Spleen (tissue), 7 donors: ENCODE measurements around the gene PITPNC1.

ENCODE experiments used
- POLR2AphosphoS5 ChIP-seq, 3 donors: sonication (generic); formaldehyde crosslinking; IDR thresholded peaks; one replicate each; pipeline ENCODE4 v1.5.1; 2017; ENCODE audit warnings: antibody characterized with exemption in 3 of 3
- TF ChIP-seq, protein P1 (sequence below), 11 experiments: fragments of 200-600 bp in 7 of 11; fragments of 450-650 bp in 4 of 11; sonication (generic) in 4 of 11; IDR thresholded peaks in 8 of 11; conservative IDR thresholded peaks in 3 of 11; 1 replicate in 7 of 11; 2 replicates in 4 of 11; pipeline versions ENCODE4 v1.4.0 to v1.8.0; 2016 to 2021; ENCODE audit warnings: antibody characterized with exemption in 11 of 11, inconsistent platforms in 4 of 11, mild to moderate bottlenecking in 1 of 11
- donor health status: DM: no; HTN: no; CAD: no; lungs with moderate emphysema.
- donor health status: DM: no; HTN: no; CAD: no.
- donor health status: DM: no; HTN: no; CAD: no.

- TF ChIP-seq, protein P1, sequence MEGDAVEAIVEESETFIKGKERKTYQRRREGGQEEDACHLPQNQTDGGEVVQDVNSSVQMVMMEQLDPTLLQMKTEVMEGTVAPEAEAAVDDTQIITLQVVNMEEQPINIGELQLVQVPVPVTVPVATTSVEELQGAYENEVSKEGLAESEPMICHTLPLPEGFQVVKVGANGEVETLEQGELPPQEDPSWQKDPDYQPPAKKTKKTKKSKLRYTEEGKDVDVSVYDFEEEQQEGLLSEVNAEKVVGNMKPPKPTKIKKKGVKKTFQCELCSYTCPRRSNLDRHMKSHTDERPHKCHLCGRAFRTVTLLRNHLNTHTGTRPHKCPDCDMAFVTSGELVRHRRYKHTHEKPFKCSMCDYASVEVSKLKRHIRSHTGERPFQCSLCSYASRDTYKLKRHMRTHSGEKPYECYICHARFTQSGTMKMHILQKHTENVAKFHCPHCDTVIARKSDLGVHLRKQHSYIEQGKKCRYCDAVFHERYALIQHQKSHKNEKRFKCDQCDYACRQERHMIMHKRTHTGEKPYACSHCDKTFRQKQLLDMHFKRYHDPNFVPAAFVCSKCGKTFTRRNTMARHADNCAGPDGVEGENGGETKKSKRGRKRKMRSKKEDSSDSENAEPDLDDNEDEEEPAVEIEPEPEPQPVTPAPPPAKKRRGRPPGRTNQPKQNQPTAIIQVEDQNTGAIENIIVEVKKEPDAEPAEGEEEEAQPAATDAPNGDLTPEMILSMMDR (IDR thresholded peaks at IDR 0.05 in 8 of 11, conservative IDR thresholded peaks at IDR 0.05 in 3 of 11) = no peak
- peak in 2 of 3 donors; percentile 25 to 64 for TF ChIP-seq POLR2AphosphoS5 (IDR thresholded peaks at IDR 0.05)
Measured at GRCh38 chr17:67390646-67391361, 13.7 kb downstream of the PITPNC1 start.
